ENCODE data around the gene TRIP12. TPM values are rescaled to one million over a fixed set of nuclear protein-coding genes. Genes with fewer than 3 reads are reported as not detected.

Gene TRIP12
- total and polyA plus RNA-seq, 2 of the 13 experiments (the other 11 are each of a cell fraction or from before 2014, with no cell fraction given), result 72.1 to 153 TPM

DNA sequence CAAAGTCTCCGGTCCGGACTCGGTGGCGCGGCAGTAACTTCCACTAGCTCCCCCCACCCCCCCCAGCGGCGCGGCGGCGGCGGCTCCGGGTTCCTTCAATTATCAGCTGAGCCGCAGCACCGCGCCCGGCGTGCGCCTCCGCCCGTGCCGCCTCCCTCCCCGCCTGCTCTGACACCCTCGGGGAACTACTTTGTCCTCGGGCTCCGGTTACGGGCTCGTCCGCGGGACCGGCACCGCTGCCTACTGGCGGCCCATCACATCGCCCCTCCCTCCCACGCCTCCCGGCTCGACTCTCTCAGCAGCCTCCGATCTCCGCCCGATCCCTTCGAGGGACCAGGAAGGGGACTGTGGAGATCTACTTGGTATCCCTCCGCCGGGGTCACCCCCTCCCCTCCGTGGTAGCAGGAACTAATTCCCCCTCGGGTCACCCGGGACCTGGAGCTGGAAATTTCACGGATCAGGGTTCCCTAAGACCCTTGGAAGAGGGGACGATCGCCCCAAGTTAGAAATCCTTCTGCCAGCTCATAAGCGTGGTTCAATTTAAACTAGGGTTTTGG is at the start of gene TRIP12 (continued):
- TF ChIP-seq RARA (CRISPR knock-in tag; IDR thresholded peaks at IDR 0.05), result peak; percentile 76
- peak; percentile 3; the same call in 1 of the 2 replicates for TF ChIP-seq CAMTA2 (CRISPR knock-in tag; IDR thresholded peaks at IDR 0.05; ENCODE audit: borderline replicate concordance)
- no peak for TF ChIP-seq REXO4 (CRISPR knock-in tag; IDR thresholded peaks at IDR 0.05; ENCODE audit: borderline replicate concordance)
- TF ChIP-seq, protein P1, sequence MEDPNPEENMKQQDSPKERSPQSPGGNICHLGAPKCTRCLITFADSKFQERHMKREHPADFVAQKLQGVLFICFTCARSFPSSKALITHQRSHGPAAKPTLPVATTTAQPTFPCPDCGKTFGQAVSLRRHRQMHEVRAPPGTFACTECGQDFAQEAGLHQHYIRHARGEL (CRISPR knock-in tag; IDR thresholded peaks at IDR 0.05), result 0 out of 2 replicates have a peak, but pooled peaks have one; percentile 12
- TF ChIP-seq YEATS4 (CRISPR knock-in tag; IDR thresholded peaks at IDR 0.05; ENCODE audit: borderline replicate concordance), result peak; percentile 78
- TF ChIP-seq, protein P2, sequence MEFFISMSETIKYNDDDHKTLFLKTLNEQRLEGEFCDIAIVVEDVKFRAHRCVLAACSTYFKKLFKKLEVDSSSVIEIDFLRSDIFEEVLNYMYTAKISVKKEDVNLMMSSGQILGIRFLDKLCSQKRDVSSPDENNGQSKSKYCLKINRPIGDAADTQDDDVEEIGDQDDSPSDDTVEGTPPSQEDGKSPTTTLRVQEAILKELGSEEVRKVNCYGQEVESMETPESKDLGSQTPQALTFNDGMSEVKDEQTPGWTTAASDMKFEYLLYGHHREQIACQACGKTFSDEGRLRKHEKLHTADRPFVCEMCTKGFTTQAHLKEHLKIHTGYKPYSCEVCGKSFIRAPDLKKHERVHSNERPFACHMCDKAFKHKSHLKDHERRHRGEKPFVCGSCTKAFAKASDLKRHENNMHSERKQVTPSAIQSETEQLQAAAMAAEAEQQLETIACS (CRISPR knock-in tag; IDR thresholded peaks at IDR 0.05), result peak; percentile 36; the same call in 1 of the 2 replicates
- no peak for TF ChIP-seq ZBTB21 (CRISPR knock-in tag; IDR thresholded peaks at IDR 0.05)
- TF ChIP-seq, protein P3, sequence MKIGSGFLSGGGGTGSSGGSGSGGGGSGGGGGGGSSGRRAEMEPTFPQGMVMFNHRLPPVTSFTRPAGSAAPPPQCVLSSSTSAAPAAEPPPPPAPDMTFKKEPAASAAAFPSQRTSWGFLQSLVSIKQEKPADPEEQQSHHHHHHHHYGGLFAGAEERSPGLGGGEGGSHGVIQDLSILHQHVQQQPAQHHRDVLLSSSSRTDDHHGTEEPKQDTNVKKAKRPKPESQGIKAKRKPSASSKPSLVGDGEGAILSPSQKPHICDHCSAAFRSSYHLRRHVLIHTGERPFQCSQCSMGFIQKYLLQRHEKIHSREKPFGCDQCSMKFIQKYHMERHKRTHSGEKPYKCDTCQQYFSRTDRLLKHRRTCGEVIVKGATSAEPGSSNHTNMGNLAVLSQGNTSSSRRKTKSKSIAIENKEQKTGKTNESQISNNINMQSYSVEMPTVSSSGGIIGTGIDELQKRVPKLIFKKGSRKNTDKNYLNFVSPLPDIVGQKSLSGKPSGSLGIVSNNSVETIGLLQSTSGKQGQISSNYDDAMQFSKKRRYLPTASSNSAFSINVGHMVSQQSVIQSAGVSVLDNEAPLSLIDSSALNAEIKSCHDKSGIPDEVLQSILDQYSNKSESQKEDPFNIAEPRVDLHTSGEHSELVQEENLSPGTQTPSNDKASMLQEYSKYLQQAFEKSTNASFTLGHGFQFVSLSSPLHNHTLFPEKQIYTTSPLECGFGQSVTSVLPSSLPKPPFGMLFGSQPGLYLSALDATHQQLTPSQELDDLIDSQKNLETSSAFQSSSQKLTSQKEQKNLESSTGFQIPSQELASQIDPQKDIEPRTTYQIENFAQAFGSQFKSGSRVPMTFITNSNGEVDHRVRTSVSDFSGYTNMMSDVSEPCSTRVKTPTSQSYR (CRISPR knock-in tag; IDR thresholded peaks at IDR 0.05; ENCODE audit: borderline replicate concordance), result peak; percentile 85
- TF ChIP-seq ZNF567 (CRISPR knock-in tag; IDR thresholded peaks at IDR 0.05; ENCODE audit: borderline replicate concordance), result no peak
- TF ChIP-seq, protein P4, sequence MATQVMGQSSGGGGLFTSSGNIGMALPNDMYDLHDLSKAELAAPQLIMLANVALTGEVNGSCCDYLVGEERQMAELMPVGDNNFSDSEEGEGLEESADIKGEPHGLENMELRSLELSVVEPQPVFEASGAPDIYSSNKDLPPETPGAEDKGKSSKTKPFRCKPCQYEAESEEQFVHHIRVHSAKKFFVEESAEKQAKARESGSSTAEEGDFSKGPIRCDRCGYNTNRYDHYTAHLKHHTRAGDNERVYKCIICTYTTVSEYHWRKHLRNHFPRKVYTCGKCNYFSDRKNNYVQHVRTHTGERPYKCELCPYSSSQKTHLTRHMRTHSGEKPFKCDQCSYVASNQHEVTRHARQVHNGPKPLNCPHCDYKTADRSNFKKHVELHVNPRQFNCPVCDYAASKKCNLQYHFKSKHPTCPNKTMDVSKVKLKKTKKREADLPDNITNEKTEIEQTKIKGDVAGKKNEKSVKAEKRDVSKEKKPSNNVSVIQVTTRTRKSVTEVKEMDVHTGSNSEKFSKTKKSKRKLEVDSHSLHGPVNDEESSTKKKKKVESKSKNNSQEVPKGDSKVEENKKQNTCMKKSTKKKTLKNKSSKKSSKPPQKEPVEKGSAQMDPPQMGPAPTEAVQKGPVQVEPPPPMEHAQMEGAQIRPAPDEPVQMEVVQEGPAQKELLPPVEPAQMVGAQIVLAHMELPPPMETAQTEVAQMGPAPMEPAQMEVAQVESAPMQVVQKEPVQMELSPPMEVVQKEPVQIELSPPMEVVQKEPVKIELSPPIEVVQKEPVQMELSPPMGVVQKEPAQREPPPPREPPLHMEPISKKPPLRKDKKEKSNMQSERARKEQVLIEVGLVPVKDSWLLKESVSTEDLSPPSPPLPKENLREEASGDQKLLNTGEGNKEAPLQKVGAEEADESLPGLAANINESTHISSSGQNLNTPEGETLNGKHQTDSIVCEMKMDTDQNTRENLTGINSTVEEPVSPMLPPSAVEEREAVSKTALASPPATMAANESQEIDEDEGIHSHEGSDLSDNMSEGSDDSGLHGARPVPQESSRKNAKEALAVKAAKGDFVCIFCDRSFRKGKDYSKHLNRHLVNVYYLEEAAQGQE (IDR thresholded peaks at IDR 0.05; ENCODE audit: borderline replicate concordance in 1 of 2, low read depth in 1 of 2, low read length in 2 of 2), result no peak
- TF ChIP-seq ZNF3 (CRISPR knock-in tag; IDR thresholded peaks at IDR 0.05), result 0 out of 2 replicates have a peak, but pooled peaks have one; percentile 22
- no peak for TF ChIP-seq SOX13 (IDR thresholded peaks at IDR 0.05)
- peak in 1 of 2 experiments; percentile 54; a peak in 2 of 4 replicates for TF ChIP-seq SOX13 (CRISPR knock-in tag; conservative IDR thresholded peaks at IDR 0.05 in 1 of 2, IDR thresholded peaks at IDR 0.05 in 1 of 2)
- peak; percentile 99 for TF ChIP-seq ASH2L (IDR thresholded peaks at IDR 0.05; ENCODE audit: insufficient read length, low read depth, low read length)
- TF ChIP-seq ZFX (CRISPR knock-in tag; IDR thresholded peaks at IDR 0.05; ENCODE audit: low read depth), result no peak
- TF ChIP-seq, protein P5, sequence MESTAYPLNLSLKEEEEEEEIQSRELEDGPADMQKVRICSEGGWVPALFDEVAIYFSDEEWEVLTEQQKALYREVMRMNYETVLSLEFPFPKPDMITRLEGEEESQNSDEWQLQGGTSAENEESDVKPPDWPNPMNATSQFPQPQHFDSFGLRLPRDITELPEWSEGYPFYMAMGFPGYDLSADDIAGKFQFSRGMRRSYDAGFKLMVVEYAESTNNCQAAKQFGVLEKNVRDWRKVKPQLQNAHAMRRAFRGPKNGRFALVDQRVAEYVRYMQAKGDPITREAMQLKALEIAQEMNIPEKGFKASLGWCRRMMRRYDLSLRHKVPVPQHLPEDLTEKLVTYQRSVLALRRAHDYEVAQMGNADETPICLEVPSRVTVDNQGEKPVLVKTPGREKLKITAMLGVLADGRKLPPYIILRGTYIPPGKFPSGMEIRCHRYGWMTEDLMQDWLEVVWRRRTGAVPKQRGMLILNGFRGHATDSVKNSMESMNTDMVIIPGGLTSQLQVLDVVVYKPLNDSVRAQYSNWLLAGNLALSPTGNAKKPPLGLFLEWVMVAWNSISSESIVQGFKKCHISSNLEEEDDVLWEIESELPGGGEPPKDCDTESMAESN (CRISPR knock-in tag; conservative IDR thresholded peaks at IDR 0.05), result 0 out of 2 replicates have a peak, but pooled peaks have one; percentile 1
- TF ChIP-seq, protein P6, sequence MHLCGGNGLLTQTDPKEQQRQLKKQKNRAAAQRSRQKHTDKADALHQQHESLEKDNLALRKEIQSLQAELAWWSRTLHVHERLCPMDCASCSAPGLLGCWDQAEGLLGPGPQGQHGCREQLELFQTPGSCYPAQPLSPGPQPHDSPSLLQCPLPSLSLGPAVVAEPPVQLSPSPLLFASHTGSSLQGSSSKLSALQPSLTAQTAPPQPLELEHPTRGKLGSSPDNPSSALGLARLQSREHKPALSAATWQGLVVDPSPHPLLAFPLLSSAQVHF (CRISPR knock-in tag; IDR thresholded peaks at IDR 0.05), result no peak
